Measurements from ENCODE around the gene LARP4B. TPM values are rescaled to one million over a fixed set of nuclear protein-coding genes. Genes with fewer than 3 reads are reported as not detected.

The LARP4B gene
- total RNA-seq, 1 donor from 2014 or later: 59.0 TPM

- DNase-seq: no peak
These were observed 124.1 kb downstream of the LARP4B start for GRCh38 chr10:807163-807957.

GRCh38 chr10:806451-807162 is 124.9 kb downstream of the LARP4B start:
- DNase-seq: peak; percentile 52

DNA sequence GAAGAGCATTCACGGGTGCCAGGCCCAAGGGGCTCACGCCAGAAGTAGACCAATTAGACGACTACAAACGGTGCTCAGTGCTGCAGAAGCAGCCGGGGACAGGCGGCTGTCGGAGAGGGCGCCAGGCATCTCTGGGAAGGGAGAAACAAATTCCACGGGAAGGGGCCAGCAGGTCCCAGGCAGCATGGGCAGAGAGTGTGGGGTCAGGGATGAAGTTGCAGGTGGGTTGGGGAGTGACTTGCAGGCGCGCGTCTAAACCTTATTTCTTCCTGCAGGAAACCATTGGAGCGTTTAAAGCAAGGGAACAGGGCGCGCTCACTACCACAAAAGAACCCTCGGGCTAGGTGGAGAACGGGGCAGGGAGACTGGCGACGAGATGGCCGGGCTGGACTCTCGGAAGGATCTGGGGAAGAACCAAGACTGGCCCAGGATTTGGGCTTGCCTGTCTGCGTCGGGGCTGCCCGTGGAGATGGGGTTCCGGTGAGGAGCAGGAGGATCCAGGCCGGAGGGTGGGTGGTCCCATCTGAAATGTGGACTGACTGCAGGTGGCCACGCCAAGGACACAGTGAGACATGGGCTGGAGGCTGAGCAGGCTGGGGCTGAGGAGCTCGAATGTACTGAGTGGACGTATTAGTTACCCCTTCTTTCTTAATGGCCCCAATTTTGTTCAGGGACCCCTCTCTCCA is 125.7 kb downstream of the LARP4B start:
- DNase-seq: no peak

DNA sequence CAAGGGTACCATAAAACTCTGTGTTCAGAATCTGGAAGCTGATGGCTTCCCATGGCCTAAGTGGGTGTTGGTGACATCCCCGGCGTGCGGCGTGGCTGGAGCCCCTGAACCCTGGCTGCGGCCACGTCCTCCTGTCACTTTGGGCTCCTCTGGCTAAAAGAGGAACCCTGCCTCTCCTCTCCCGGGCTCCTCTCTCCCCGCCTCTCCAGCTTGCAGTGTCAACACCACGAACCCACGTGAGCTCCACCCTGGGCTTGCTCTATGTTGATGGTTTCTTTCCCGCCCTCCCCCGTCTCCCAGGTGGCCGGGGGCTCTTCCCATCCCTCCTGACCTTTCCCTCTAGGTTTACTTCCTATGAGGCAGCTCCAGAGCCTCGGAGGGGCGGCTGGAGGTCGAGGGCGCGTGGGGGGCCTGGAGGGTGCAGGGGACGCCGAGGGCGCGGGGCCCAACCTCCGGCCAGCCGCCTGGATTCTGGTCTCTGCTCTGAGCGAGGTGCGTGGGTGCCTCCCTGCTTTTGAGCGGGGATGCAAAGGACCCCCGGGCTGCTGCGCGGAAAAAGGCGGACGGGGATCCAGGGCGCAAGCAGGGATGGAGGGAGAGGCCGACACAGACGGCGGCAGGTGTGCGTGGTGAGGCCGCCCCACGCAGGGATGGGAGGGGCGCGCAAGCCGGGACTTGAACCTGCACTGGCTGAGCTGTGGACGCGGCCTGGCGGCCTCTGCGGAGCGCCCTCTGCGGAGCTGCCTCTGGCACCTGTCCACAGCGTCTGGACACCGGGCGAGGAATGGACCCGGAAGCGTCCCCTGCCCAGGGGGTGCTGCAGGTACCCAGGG is 126.5 kb downstream of the LARP4B start:
- no peak for DNase-seq

- DNase-seq: no peak
These were observed 127.2 kb downstream of the LARP4B start for GRCh38 chr10:804191-804781.

DNA sequence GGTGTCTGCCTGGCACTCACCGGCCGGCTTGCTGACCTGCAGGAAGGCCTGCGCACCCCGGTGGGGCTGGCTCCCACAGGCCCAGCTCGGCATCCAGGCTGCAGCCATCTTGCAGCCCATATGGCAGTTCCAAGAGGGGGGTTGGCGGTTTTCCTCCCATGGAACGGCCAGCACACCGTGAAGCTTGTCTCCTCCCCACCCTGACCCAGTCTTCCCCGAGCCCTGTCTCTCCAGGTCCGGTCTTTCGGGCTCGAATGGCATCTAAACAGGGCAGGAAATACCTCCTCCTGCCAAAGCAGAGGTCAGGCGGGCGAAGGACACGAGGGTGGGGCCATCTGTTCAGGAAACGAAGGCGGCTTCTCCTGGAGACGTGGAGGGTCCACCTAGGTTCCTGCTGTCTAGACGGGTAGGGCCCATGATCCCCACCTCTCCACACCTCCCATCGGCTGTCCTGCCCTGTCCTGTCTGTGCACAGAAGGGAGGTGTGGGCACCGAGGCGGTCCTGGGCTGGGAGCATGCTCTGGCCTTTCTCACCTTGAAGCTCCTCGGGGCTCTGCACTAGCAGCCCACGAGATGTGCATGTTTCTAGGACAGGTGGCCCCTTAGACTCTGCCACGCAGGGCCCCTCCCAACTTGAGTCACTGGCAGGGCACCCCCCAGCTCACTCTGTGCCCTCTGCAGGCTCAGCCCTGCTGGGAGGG is 128.3 kb downstream of the LARP4B start:
- DNase-seq: no peak

DNA sequence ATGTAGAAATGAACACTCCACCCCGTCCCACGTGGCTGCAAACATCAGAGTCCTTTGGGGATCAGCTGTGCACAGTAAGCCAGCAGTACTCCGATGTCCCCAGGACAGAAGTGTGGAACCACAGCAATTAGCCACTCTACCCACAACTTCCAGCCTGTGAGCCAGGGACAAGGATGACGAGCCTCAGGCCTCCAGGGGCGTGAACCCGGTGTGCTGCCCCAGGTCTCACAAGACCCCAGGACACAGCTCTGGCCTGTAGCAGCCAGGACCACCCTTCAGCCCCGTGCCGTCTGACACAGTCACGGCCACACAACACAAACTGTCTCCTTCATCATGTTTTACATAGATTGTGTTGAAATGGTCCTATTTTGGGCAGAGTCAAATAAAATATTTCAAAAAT is 129.0 kb downstream of the LARP4B start:
- no peak for DNase-seq

DNA sequence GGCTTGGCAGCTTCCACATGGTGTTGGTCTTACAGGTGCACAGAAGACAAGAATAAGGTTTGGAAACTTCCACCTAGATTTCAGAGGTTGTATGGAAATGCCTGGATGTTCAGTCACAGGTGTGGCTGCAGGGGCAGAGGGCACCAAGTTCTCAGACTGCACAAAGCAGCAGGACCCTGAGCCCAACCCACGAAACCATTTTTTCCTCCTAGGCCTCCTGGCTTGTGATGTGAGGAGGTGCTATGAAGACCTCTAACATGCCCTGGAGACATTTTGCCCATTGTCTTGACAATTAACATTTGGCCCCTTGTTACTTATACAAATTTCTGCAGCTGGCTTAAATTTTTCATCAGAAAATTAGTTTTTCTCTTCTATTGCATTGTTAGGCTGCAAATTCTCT is 134.3 kb downstream of the LARP4B start:
- no peak for DNase-seq

DNA sequence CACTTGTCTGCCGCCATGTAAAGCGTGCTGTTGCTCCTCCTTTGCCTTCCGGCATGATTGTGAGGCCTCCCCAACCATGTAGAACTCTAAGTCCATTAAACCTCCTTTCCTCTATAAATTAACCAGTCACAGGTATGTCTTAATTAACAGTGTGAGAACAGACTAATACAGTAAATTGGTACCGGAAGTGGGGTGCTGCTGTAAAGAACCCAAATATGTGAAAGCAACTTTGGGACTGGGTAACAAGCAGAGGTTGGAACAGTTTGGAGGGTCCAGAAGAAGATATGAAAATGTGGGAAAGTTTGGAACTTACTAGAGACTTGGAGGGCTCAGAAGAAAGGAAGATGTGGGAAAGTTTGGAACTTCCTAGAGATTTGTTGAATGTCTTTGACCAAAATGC is 135.3 kb downstream of the LARP4B start:
- DNase-seq: no peak

- no peak for DNase-seq
These were observed 137.0 kb downstream of the LARP4B start for GRCh38 chr10:794382-794956.

GRCh38 chr10:792792-793100 is 138.8 kb downstream of the LARP4B start:
- DNase-seq: peak; percentile 35

DNA sequence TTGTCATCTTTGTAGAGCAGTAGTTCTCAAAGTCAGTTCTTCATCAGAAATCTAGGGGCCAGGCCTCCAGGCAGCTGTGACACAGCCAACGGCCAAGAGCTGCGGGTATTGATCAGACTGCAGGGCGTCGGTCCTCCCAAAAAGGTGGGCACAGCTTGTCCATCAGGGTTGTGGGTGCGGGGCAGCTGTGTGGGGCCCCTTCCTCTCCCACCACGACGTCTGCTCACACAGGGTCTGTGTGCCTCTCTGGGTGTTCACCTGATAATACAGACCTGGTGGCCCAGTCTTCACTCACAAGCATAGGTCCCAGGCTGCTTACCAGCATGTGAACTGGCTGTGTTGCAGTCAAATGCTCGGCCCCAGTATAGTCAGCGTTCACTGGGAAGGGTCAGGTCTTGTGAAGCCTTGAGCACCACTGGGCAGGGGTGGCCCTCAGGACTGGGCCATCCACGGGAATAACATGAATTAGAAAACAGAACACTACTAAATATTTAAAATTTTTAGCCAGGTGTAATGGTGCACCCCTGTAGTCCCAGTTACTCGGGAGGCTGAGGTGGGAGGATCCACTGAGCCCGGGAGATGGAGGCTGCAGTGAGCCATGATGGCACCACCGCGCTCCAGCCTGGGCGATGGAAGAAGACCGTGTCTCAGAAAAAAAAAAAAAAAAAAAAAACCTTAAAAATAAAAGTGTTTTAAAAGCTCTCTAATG is 139.3 kb downstream of the LARP4B start:
- DNase-seq: no peak

- no peak for DNase-seq
These were observed 139.9 kb downstream of the LARP4B start for GRCh38 chr10:791639-792038.

- no peak for DNase-seq
These were observed 140.5 kb downstream of the LARP4B start for GRCh38 chr10:790821-791551.

DNA sequence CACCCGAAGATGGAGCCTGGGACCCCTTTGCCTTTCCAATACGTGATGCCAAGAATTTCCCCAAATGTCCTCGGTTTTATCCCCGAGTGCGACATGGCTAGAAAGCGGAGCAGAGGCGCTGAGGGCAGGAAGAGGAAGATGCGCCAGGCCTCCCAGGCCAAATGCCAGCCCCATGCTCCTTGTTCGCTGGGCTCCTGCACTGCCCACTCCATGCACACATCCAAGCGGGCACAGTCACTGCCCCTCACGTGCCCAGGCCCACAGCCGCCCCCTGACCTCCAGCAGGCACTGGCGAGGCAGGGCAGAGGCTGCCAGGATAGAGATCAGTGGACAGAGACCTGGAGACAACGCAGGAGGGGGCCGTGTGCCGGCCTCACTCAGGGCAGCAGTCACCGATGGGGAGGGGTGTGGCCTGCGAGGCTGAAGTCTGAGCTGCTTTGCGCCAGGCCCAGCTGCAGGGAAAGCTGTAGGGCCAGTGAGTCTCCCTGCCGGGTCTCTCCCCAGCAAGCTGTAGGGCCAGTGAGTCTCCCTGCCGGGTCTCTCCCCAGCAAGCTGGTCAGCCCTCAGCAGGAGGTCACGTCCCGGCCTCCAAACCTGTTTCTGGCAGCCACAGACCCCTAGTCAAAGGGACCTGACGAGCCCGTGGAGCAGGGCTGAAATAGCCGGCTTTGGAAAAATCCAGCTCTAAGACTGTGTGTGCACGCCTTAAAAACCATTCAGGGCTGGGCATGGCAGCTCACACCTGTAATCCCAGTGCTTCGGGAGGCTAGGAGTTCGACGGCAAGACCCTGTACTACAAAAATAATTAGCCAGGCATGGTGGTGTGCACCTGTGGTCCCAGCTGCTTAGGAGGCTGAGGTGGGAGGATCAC is 141.4 kb downstream of the LARP4B start:
- no peak for DNase-seq

DNA sequence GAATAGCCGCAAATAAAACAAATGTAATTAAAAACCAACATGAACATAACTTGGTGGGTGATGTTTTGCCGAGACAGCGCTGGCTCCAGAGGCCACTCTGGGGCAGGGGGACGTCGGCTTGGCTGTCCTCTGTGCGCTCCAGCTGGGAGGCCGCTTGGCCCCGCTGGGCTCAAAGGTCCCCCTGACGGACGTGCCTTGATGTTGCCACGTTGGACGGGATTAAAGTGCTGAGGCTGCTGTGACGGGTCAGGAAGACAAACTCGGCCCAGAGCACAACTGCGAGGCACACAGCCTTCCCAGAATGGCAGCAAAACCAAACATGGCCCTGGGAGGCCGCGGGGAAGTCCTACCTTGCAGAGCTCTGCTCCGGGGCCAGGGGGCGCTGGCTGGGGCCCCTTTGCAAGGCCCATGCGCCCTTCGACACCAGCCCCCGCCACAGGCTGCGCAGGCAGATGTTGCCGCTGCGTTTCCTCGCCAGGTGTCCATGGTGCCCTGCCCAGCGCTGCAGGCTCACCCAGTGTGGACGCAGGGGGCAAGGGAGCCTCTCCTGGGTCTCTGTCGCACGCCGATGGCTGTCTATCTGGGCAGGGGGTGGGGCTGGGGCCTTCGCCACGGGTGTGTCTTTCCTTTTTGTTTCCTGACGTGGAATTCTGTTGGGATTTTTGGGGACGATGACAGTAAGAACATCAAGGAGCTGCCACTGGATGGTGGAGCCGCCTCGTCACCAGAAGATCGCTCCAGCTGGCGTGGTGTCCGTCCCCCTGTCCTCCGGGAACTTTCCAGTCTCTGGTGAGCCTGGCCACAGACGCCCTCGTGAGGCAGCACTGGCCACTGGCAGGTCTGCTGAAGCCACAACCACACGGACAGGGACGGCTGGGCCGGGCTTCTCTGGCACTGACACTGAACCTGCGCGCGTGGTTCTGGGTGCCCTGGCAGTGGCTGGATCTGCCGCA is 142.4 kb downstream of the LARP4B start:
- DNase-seq: peak; percentile 76

GRCh38 chr10:787933-788651 is 143.4 kb downstream of the LARP4B start:
- peak; percentile 20 for DNase-seq
